Brain microvascular endothelial cell (primary cell): Measurements from ENCODE around the gene OXA1L.

ENCODE experiments used
- DNase-seq: peaks from one replicate; pipeline ENCODE4 v3.0.0-alpha.2; 2020
- H3K27ac ChIP-seq: fragments of 250-450 bp; sonication (Bioruptor Pico); 2 replicates; pipeline ENCODE4 v1.5.1; 2020; ENCODE audit warnings: mild to moderate bottlenecking, moderate library complexity
- H3K27me3 ChIP-seq: fragments of 250-450 bp; sonication (Bioruptor Pico); replicated peaks from 2 replicates; pipeline ENCODE4 v1.5.1; 2020; ENCODE audit warnings: mild to moderate bottlenecking
- H3K36me3 ChIP-seq: fragments of 250-450 bp; sonication (Bioruptor Pico); replicated peaks from 2 replicates; pipeline ENCODE4 v1.5.1; 2020; ENCODE audit warnings: mild to moderate bottlenecking
- H3K4me3 ChIP-seq: 2 replicates; pipeline ENCODE4 v1.5.1; 2011; ENCODE audit warnings: low read depth, mild to moderate bottlenecking, control low read depth, low read length, moderate library complexity
- in situ Hi-C: cut with HindIII; loops from 2 replicates; pipeline ENCODE4 v1.10.0; 2017; ENCODE audit warnings: low sequenced_read_pairs, low pct_ligation_motif_present
- TF ChIP-seq, protein P1 (sequence below): IDR thresholded peaks from 2 replicates; pipeline ENCODE4 v1.5.1; 2011; ENCODE audit warnings: low read depth, mild to moderate bottlenecking, moderate library complexity, low read length, control low read depth, inconsistent platforms; ENCODE audit errors: missing control alignments

The OXA1L gene

GRCh38 chr14:22761734-22762133 lies 4.8 kb upstream of the OXA1L start:
- TF ChIP-seq, protein P1, sequence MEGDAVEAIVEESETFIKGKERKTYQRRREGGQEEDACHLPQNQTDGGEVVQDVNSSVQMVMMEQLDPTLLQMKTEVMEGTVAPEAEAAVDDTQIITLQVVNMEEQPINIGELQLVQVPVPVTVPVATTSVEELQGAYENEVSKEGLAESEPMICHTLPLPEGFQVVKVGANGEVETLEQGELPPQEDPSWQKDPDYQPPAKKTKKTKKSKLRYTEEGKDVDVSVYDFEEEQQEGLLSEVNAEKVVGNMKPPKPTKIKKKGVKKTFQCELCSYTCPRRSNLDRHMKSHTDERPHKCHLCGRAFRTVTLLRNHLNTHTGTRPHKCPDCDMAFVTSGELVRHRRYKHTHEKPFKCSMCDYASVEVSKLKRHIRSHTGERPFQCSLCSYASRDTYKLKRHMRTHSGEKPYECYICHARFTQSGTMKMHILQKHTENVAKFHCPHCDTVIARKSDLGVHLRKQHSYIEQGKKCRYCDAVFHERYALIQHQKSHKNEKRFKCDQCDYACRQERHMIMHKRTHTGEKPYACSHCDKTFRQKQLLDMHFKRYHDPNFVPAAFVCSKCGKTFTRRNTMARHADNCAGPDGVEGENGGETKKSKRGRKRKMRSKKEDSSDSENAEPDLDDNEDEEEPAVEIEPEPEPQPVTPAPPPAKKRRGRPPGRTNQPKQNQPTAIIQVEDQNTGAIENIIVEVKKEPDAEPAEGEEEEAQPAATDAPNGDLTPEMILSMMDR: no peak
- no peak overlapping the region for H3K27ac ChIP-seq
- H3K4me3 ChIP-seq: no peak overlapping the region
- DNase-seq: no peak
- H3K36me3 ChIP-seq: no peaks in the 10 kb centered on the region
- H3K27me3 ChIP-seq: no peaks in the 10 kb centered on the region
- in situ Hi-C loops: no loop called here

DNA sequence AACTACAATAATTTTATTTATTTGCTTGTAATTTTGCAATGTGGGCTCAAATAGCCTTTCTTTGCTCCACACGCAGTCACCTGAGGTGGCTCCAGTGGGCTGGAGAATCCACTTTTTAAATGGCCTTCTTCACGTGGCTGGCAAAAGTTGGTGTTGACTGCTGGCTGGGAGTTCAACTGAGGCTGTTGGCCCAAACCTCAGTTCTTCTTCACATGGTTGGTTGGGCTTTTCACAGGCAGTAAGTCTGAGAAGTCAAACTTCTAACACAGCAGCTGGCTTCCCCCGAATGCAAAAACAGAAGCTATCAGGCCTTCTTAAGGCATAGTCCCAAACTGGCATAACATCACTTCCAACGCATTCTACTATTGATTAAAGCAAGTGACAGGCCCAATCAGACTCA lies 2.1 kb upstream of the OXA1L start:
- Histone ChIP-seq H3K27ac (no peak overlapping the region), H3K4me3 (no peak overlapping the region), H3K27me3 (no peaks in the 10 kb centered on the region), H3K36me3 (peaks cover 12% of the 10 kb centered on the region)
- TF ChIP-seq, protein P1: no peak
- in situ Hi-C loops: no loop called here
- DNase-seq: no peak

- Histone ChIP-seq H3K36me3 (peaks cover 38% of the 10 kb centered on the region), H3K27me3 (no peaks in the 10 kb centered on the region), H3K4me3 (peak overlapping the region; percentile 99), H3K27ac (no peak overlapping the region)
- no peak for DNase-seq
- in situ Hi-C loops: no loop called here
- TF ChIP-seq, protein P1: no peak
Measured at GRCh38 chr14:22767323-22767589, 768 bp downstream of the OXA1L start.

DNA sequence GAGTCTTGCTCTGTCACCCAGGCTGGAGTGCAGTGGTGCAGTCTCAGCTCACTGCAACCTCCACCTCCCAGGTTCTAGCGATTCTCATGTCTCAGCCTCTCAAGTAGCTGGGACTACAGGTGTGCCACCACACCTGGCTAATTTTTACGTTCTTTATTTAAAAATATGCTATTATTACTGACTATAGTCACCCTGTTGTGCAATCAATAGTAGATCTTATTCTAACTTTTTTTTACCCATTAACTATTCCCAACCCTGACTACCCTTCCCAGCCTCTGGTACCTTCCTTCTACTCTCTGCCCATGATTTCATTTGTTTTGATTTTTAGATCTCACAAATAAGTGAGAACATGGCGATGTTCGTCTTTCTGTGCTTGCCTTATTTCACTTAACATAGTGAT lies 2.5 kb downstream of the OXA1L start:
- TF ChIP-seq, protein P1: no peak
- H3K36me3 ChIP-seq: peaks cover 51% of the 10 kb centered on the region
- in situ Hi-C loops: no loop called here
- H3K27ac ChIP-seq: no peak overlapping the region
- no peaks in the 10 kb centered on the region for H3K27me3 ChIP-seq
- no peak overlapping the region for H3K4me3 ChIP-seq
- DNase-seq: no peak

DNA sequence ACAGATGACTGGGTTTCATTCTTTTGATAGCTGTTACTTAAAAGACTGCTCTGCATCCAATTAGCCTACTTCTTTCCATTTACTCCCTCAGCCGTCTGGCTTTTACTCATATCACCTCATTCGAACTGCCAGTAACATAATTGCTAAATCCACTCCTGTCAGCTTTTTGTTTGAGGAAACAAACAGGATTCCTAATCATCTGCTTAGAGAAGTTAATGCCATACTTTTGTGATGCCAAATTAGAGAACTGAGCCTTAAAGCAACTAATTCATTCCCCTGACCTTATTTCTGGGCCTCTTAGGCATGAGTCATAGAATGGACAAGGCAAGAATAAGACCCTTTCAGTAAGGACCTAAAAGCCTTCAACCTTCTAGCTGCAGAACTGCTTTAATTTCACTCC lies 2.9 kb downstream of the OXA1L start:
- peaks cover 51% of the 10 kb centered on the region for H3K36me3 ChIP-seq
- no peaks in the 10 kb centered on the region for H3K27me3 ChIP-seq
- no peak overlapping the region for H3K27ac ChIP-seq
- H3K4me3 ChIP-seq: no peak overlapping the region
- TF ChIP-seq, protein P1: no peak
- in situ Hi-C loops: no loop called here
- no peak for DNase-seq

GRCh38 chr14:22770481-22771187 lies 4.1 kb downstream of the OXA1L start:
- in situ Hi-C loops: no loop called here
- Histone ChIP-seq H3K4me3 (no peak overlapping the region), H3K27me3 (no peaks in the 10 kb centered on the region), H3K27ac (no peak overlapping the region), H3K36me3 (peaks cover 51% of the 10 kb centered on the region)
- TF ChIP-seq, protein P1: no peak
- no peak for DNase-seq
